Thyroid gland (tissue), 4 donors: Measurements from ENCODE around the gene PXMP4. TPM values are rescaled to one million over a fixed set of nuclear protein-coding genes. Genes with fewer than 3 reads are reported as not detected.

Experiments used
- DNase-seq, 2 donors: peaks; one replicate each; pipeline ENCODE4 v3.0.0-alpha.2; 2019
- H3K27ac ChIP-seq, 3 donors: fragments of 200-600 bp; sonication (generic); 1 replicate in 2 of 3; 2 replicates in 1 of 3; pipeline ENCODE4 v1.5.1; 2016 to 2019; ENCODE audit warnings: mild to moderate bottlenecking in 1 of 3, moderate library complexity in 1 of 3
- H3K27me3 ChIP-seq: fragments of 200-600 bp; sonication (generic); one replicate; pipeline ENCODE4 v1.5.1; 2019
- H3K36me3 ChIP-seq, 2 donors: fragments of 200-600 bp; sonication (generic); one replicate each; pipeline ENCODE4 v1.5.1; 2016 to 2019
- H3K4me1 ChIP-seq, 2 donors: fragments of 200-600 bp; sonication (generic); one replicate each; pipeline ENCODE4 v1.5.1; 2017 to 2019
- H3K4me3 ChIP-seq, 3 donors: fragments of 200-600 bp; sonication (generic); replicated peaks in 1 of 3; 1 replicate in 2 of 3; 2 replicates in 1 of 3; pipeline ENCODE4 v1.5.1; 2016; ENCODE audit warnings: mild to moderate bottlenecking in 1 of 3
- H3K9me3 ChIP-seq: fragments of 200-600 bp; sonication (generic); one replicate; pipeline ENCODE4 v1.5.1; 2017
- CTCF ChIP-seq, 6 experiments: fragments of 200-600 bp in 3 of 6; fragments of 450-650 bp in 3 of 6; sonication (generic) in 3 of 6; IDR thresholded peaks; one replicate each; pipeline ENCODE4 v1.5.1; 2016 to 2019; ENCODE audit warnings: antibody characterized with exemption in 6 of 6, mild to moderate bottlenecking in 2 of 6, inconsistent platforms in 1 of 6, moderate library complexity in 1 of 6
- POLR2A ChIP-seq, 2 donors: fragments of 450-650 bp; IDR thresholded peaks; one replicate each; pipeline ENCODE4 v1.6.1; 2017; ENCODE audit warnings: antibody characterized with exemption in 2 of 2, mild to moderate bottlenecking in 2 of 2, moderate library complexity in 1 of 2
- WGBS, 2 donors: methylation state at CpG; one replicate each; pipeline ENCODE4 v1.1.5; 2017; 5-methylcytosine and 5-hydroxymethylcytosine counted together
- intact Hi-C: fragments of 100-400 bp; cut with DNase I; formaldehyde crosslinking; loops from one replicate; pipeline ENCODE4 v1.15.1; 2023
- total RNA-seq, 4 donors: library from RNA; depleted of rRNA; stranded (reverse); fragments of >200 nt; gene quantifications; one replicate each; pipeline ENCODE4 v1.2.3, GENCODE V29; 2016

Gene PXMP4
- total RNA-seq, 4 donors from 2014 or later: 17.7 to 31.2 (median 22.0) TPM

GRCh38 chr20:33753143-33753542 lies 33.0 kb upstream of the PXMP4 start:
- Histone ChIP-seq H3K9me3 (no peaks in the 10 kb centered on the region), H3K4me3 (no peak overlapping the region), H3K4me1 (no peaks in the 10 kb centered on the region), H3K27ac (no peak overlapping the region), H3K36me3 (peaks cover 0 to 12% of the 10 kb centered on the region in 2 donors), H3K27me3 (no peaks in the 10 kb centered on the region)
- 96 to 99% methylated on average over 6 of the region's 7 CpGs for WGBS, 2 donors
- DNase-seq: no peak
- TF ChIP-seq POLR2A (IDR thresholded peaks at IDR 0.05) (no peak), CTCF (IDR thresholded peaks at IDR 0.05) (no peak)
- intact Hi-C loops: no loop called here

- TF ChIP-seq POLR2A (IDR thresholded peaks at IDR 0.05) (no peak), CTCF (IDR thresholded peaks at IDR 0.05) (no peak)
- DNase-seq: no peak
- peaks cover 0 to 6% of the 10 kb centered on the region in 2 donors for H3K36me3 ChIP-seq
- H3K27me3 ChIP-seq: no peaks in the 10 kb centered on the region
- H3K4me3 ChIP-seq: no peak overlapping the region
- H3K4me1 ChIP-seq: no peaks in the 10 kb centered on the region
- no peaks in the 10 kb centered on the region for H3K9me3 ChIP-seq
- no peak overlapping the region for H3K27ac ChIP-seq
- intact Hi-C loops: no loop called here
- WGBS, 2 donors: 97% methylated on average over 4 of the region's 4 CpGs
Measured at GRCh38 chr20:33751775-33752174, 31.7 kb upstream of the PXMP4 start.

- Histone ChIP-seq H3K27ac (no peak overlapping the region), H3K27me3 (no peaks in the 10 kb centered on the region), H3K36me3 (no peaks in the 10 kb centered on the region), H3K4me3 (no peak overlapping the region), H3K4me1 (no peaks in the 10 kb centered on the region), H3K9me3 (no peaks in the 10 kb centered on the region)
- intact Hi-C loops: no loop called here
- DNase-seq: no peak
- TF ChIP-seq CTCF (IDR thresholded peaks at IDR 0.05): no peak
- TF ChIP-seq POLR2A (IDR thresholded peaks at IDR 0.05): no peak
- WGBS, 2 donors: 92% methylated on average over 12 of the region's 12 CpGs
Measured at GRCh38 chr20:33746325-33746998, 26.4 kb upstream of the PXMP4 start.

GRCh38 chr20:33744773-33745385 lies 24.8 kb upstream of the PXMP4 start:
- Histone ChIP-seq H3K9me3 (no peaks in the 10 kb centered on the region), H3K27me3 (no peaks in the 10 kb centered on the region), H3K36me3 (no peaks in the 10 kb centered on the region), H3K4me1 (no peaks in the 10 kb centered on the region), H3K4me3 (no peak overlapping the region), H3K27ac (no peak overlapping the region)
- WGBS, 2 donors: 97 to 98% methylated on average over 14 of the region's 14 CpGs
- TF ChIP-seq POLR2A (IDR thresholded peaks at IDR 0.05) (no peak), CTCF (IDR thresholded peaks at IDR 0.05) (no peak)
- no peak for DNase-seq
- intact Hi-C loops: no loop called here

- no peak for DNase-seq
Measured at GRCh38 chr20:33744181-33744580, 24.1 kb upstream of the PXMP4 start.

More at GRCh38 chr20:33744181-33744580, 24.1 kb upstream of the PXMP4 start:
- Histone ChIP-seq H3K4me1 (no peaks in the 10 kb centered on the region), H3K27me3 (no peaks in the 10 kb centered on the region), H3K9me3 (no peaks in the 10 kb centered on the region), H3K36me3 (no peaks in the 10 kb centered on the region), H3K4me3 (no peak overlapping the region), H3K27ac (no peak overlapping the region)
- TF ChIP-seq POLR2A (IDR thresholded peaks at IDR 0.05): no peak
- TF ChIP-seq CTCF (IDR thresholded peaks at IDR 0.05): no peak
- 88 to 94% methylated on average over 3 of the region's 3 CpGs for WGBS, 2 donors
- intact Hi-C loops: no loop called here
